MCF 10A (cell line): ENCODE data around the gene DOC2B. TPM values are rescaled to one million over a fixed set of nuclear protein-coding genes. Genes with fewer than 3 reads are reported as not detected.

Source experiments
- BruUV-seq: library from RNA; stranded (reverse); fragments of 400-500 nt; replicated peaks from 2 replicates; lab custom pipeline; 2021; lab: Mats Ljungman, UMichigan
- CTCF ChIA-PET: fragments of 300-600 bp; sonication (Branson Sonifier 250); formaldehyde crosslinking; extraction: SDS; loops from one replicate; lab custom pipeline; 2021; ENCODE audit warnings: antibody characterized with exemption, inconsistent platforms; lab: Yijun Ruan, JAX
- POLR2A ChIA-PET: fragments of 300-600, 350-650 bp; sonication (Branson Sonifier 250); formaldehyde crosslinking; extraction: SDS; loops from one replicate; lab custom pipeline; 2020; ENCODE audit warnings: antibody characterized with exemption, inconsistent platforms; lab: Yijun Ruan, JAX
- DNase-seq: peaks from one replicate; pipeline ENCODE4 v3.0.0-alpha.2; 2018; ENCODE audit not compliant: unreplicated experiment
- H3K27ac Mint-ChIP-seq: one replicate; pipeline ENCODE4 v1.8.0; 2022; ENCODE audit warnings: mild to moderate bottlenecking, low read depth, mixed read lengths; ENCODE audit not compliant: unreplicated experiment
- H3K27me3 Mint-ChIP-seq: one replicate; pipeline ENCODE4 v1.8.0; 2022; ENCODE audit warnings: mixed read lengths; ENCODE audit not compliant: insufficient read depth, unreplicated experiment
- H3K36me3 Mint-ChIP-seq: one replicate; pipeline ENCODE4 v1.8.0; 2022; ENCODE audit warnings: mild to moderate bottlenecking, moderate library complexity, mixed read lengths; ENCODE audit not compliant: insufficient read depth, unreplicated experiment
- H3K4me1 Mint-ChIP-seq: one replicate; pipeline ENCODE4 v1.8.0; 2022; ENCODE audit warnings: mixed read lengths; ENCODE audit not compliant: insufficient read depth, unreplicated experiment
- H3K4me3 Mint-ChIP-seq: one replicate; pipeline ENCODE4 v1.8.0; 2022; ENCODE audit warnings: mild to moderate bottlenecking, moderate library complexity, mixed read lengths; ENCODE audit not compliant: unreplicated experiment
- H3K9me3 Mint-ChIP-seq: one replicate; pipeline ENCODE4 v1.8.0; 2022; ENCODE audit warnings: mixed read lengths; ENCODE audit not compliant: unreplicated experiment
- intact Hi-C: fragments of 100-400 bp; cut with micrococcal nuclease; formaldehyde crosslinking; loops from 2 replicates; pipeline ENCODE4 v1.14.1; 2022
- total RNA-seq: library from RNA; stranded (reverse); gene quantifications from 2 replicates; pipeline ENCODE4 v1.2.3, GENCODE V29; 2022
- TF ChIP-seq, protein P1 (sequence below): fragments of 200-600 bp; IDR thresholded peaks from one replicate; pipeline ENCODE4 v1.8.0; 2022; ENCODE audit warnings: antibody characterized with exemption, mild to moderate bottlenecking; ENCODE audit not compliant: unreplicated experiment

The DOC2B gene
- total RNA-seq, 1 experiment from 2014 or later = not detected

DNA sequence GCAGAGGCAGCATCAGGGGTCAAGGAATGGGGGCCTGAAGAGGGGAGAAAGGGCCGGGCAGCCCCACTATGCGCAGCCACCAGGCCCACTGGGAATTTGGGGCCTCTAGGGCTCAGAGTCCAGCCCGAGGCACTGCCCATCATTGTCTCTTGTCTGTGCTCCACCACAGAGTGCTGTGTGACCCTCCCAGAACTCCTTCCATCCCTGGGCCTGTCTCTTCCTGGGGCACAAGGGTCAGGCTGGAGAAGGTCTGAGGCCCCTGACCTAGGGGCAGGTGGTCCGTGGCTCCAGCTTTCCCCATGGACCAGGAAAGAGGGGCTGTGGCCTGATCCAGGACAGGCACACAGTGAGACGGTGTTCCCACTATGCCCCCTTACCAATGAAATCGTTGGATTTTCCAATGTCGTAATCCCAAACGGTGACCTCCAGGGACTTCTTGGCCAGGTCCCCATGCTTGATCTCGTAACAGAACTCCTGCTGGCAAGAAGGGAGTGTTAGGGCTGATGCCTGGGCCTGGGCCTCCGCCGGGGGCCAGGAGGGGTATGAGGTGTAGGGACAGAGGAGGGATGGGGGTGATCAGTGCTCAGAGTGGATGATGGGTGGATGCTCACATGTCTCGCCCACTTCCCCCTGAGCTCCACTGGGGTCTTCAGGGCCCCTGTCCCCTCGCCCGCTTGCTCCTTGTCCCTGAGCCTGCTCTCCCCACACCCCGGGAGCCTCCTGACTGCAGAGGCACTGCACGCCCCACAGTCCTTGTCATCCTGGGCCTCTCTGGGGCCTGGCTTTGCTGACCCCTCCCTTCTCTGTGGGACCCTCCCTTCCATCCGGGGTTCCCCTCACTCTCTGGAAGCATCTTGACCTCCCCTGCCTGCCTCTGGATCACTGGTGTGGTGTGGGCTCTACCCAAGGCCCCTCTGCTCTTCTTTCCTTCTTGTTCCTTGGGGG, 33.4 kb downstream of the DOC2B start:
- BruUV-seq = no TSS peak
- no peaks in the 10 kb centered on the region for H3K27me3 Mint-ChIP-seq
- CTCF ChIA-PET = interaction anchor here (0.6 to 1.1 kb wide), 2 partner anchors 15 to 192 kb away, joined by 3 read pairs; no protein-coding TSS in a partner anchor
- intact Hi-C loops = no loop called here
- H3K9me3 Mint-ChIP-seq = no peaks in the 10 kb centered on the region
- POLR2A ChIA-PET = no interaction called here
- DNase-seq = no peak
- no peaks in the 10 kb centered on the region for H3K4me1 Mint-ChIP-seq
- H3K27ac Mint-ChIP-seq = no peak overlapping the region
- TF ChIP-seq, protein P1, sequence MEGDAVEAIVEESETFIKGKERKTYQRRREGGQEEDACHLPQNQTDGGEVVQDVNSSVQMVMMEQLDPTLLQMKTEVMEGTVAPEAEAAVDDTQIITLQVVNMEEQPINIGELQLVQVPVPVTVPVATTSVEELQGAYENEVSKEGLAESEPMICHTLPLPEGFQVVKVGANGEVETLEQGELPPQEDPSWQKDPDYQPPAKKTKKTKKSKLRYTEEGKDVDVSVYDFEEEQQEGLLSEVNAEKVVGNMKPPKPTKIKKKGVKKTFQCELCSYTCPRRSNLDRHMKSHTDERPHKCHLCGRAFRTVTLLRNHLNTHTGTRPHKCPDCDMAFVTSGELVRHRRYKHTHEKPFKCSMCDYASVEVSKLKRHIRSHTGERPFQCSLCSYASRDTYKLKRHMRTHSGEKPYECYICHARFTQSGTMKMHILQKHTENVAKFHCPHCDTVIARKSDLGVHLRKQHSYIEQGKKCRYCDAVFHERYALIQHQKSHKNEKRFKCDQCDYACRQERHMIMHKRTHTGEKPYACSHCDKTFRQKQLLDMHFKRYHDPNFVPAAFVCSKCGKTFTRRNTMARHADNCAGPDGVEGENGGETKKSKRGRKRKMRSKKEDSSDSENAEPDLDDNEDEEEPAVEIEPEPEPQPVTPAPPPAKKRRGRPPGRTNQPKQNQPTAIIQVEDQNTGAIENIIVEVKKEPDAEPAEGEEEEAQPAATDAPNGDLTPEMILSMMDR = no peak
- H3K36me3 Mint-ChIP-seq = no peaks in the 10 kb centered on the region
- H3K4me3 Mint-ChIP-seq = no peak overlapping the region

DNA sequence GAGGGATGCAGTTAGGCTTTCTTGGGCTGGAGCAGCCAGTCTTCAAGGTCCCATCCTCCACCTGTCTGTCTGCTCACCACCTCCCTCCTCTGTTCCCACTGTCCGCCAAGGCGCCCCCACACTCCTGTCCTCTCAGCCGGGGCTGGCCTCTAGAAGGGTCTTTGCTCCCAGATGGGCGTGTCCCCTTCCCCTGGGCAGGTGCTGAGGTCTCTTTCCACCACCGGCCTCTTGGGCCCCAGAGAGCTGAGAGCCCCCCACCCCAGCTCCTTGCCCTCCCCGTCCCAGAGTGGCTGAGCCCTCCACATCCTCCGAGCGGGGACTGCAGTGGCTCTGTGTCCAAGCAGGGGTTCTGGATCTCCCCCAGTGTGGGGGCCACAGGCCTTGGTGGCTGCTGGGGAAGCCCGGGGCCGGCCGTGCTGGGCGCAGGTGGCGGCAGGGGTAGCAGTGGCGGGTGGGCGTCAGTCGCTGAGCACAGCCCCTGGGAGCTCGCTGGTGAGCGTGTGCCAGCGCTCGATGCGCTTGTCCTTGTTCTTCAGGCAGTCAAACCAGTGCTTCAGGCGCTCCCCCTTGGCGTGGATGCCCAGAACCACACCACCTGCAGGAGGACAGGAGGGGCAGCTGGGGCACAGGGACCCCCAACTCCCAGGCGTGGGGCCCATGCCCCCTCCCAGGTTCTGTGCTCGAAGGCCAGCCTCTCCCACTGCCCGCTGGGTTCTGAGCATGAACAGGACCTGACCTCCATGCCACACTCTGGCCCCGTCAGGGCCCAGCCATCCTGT, 34.3 kb downstream of the DOC2B start:
- Mint-ChIP-seq H3K27ac (no peak overlapping the region), H3K4me3 (no peak overlapping the region), H3K4me1 (no peaks in the 10 kb centered on the region), H3K27me3 (no peaks in the 10 kb centered on the region), H3K9me3 (no peaks in the 10 kb centered on the region), H3K36me3 (no peaks in the 10 kb centered on the region)
- intact Hi-C loops = no loop called here
- no TSS peak for BruUV-seq
- ChIA-PET POLR2A (no interaction called here), CTCF (interaction anchor here (0.6 kb wide), 2 partner anchors 193 to 259 kb away, joined by 3 to 5 read pairs; no protein-coding TSS in a partner anchor)
- TF ChIP-seq, protein P1 = no peak
- DNase-seq = no peak

DNA sequence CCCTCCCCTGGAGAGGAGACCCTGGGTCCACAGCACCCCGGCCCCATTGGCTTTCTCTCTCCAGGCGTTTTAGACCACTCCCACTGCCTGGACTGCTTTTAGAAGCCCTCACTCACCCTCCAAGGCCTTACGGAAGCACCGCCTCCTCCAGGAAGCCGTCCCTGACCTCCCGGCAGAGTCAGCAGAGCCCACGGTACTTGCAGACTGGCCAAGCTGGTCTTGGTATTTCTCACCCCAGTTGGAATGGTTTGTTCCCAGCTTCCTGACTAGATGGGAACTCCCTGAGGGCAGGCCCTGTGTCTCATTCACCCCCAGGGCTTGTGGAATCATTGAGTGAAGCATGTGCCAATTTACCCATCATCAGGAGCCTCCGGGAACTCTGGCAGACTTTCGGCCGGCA, 34.9 kb downstream of the DOC2B start:
- intact Hi-C loops = no loop called here
- H3K4me3 Mint-ChIP-seq = no peak overlapping the region
- H3K27me3 Mint-ChIP-seq = no peaks in the 10 kb centered on the region
- BruUV-seq = no TSS peak
- ChIA-PET CTCF (interaction anchor here (0.6 to 2.7 kb wide), 2 partner anchors 240 to 260 kb away, joined by 5 to 15 read pairs; no protein-coding TSS in a partner anchor), POLR2A (no interaction called here)
- no peaks in the 10 kb centered on the region for H3K4me1 Mint-ChIP-seq
- TF ChIP-seq, protein P1 = no peak
- H3K27ac Mint-ChIP-seq = no peak overlapping the region
- H3K9me3 Mint-ChIP-seq = no peaks in the 10 kb centered on the region
- DNase-seq = no peak
- no peaks in the 10 kb centered on the region for H3K36me3 Mint-ChIP-seq
